Calu3 (cell line): ENCODE measurements around the gene GUCY1A2. TPM values are rescaled to one million over a fixed set of nuclear protein-coding genes. Genes with fewer than 3 reads are reported as not detected.

Source experiments
- BruUV-seq: library from RNA; stranded (reverse); fragments of 400-500 nt; replicated peaks from 2 replicates; lab custom pipeline; 2021; lab: Mats Ljungman, UMichigan
- CTCF ChIA-PET: fragments of 300-600 bp; sonication (Branson Sonifier 250); formaldehyde crosslinking; loops from one replicate; lab custom pipeline; 2022; ENCODE audit warnings: antibody characterized with exemption; lab: Charles Lee
- DNase-seq: peaks from one replicate; pipeline ENCODE4 v3.0.0; 2022
- H3K27ac Mint-ChIP-seq: one replicate; pipeline ENCODE4 v1.8.0; 2022; ENCODE audit warnings: mixed read lengths; ENCODE audit not compliant: unreplicated experiment
- H3K27me3 Mint-ChIP-seq: one replicate; pipeline ENCODE4 v1.8.0; 2022; ENCODE audit warnings: mixed read lengths; ENCODE audit not compliant: unreplicated experiment
- H3K36me3 Mint-ChIP-seq: one replicate; pipeline ENCODE4 v1.8.0; 2022; ENCODE audit warnings: mild to moderate bottlenecking, moderate library complexity, mixed read lengths; ENCODE audit not compliant: insufficient read depth, unreplicated experiment
- H3K4me1 Mint-ChIP-seq: one replicate; pipeline ENCODE4 v1.8.0; 2022; ENCODE audit warnings: mild to moderate bottlenecking, low read depth, mixed read lengths; ENCODE audit not compliant: unreplicated experiment
- H3K4me3 Mint-ChIP-seq: one replicate; pipeline ENCODE4 v1.8.0; 2022; ENCODE audit warnings: mild to moderate bottlenecking, low read depth, moderate library complexity, mixed read lengths; ENCODE audit not compliant: unreplicated experiment
- H3K9me3 Mint-ChIP-seq: one replicate; pipeline ENCODE4 v1.8.0; 2022; ENCODE audit warnings: low read depth, mixed read lengths; ENCODE audit not compliant: unreplicated experiment
- CTCF ChIP-seq: fragments of 200-600 bp; IDR thresholded peaks from one replicate; pipeline ENCODE4 v1.8.0; 2022; ENCODE audit warnings: antibody characterized with exemption; ENCODE audit not compliant: unreplicated experiment
- intact Hi-C: fragments of 100-400 bp; cut with micrococcal nuclease; formaldehyde crosslinking; loops from one replicate; pipeline ENCODE4 v1.10.0; 2022; ENCODE audit not compliant: unreplicated experiment
- total RNA-seq: library from RNA; stranded (reverse); gene quantifications from 2 replicates; pipeline ENCODE4 v1.2.3, GENCODE V29; 2022

GUCY1A2 gene
- total RNA-seq, 1 experiment from 2014 or later, result not detected

GRCh38 chr11:106969644-106970355 is 48.5 kb downstream of the GUCY1A2 start:
- Mint-ChIP-seq H3K9me3 (no peaks in the 10 kb centered on the region), H3K36me3 (no peaks in the 10 kb centered on the region), H3K27ac (no peak overlapping the region), H3K4me1 (no peaks in the 10 kb centered on the region), H3K27me3 (no peaks in the 10 kb centered on the region), H3K4me3 (no peak overlapping the region)
- BruUV-seq, result no TSS peak
- no peak for TF ChIP-seq CTCF
- no peak for DNase-seq
- CTCF ChIA-PET, result no interaction called here
- intact Hi-C loops, result no loop called here

- DNase-seq, result no peak
- H3K27me3 Mint-ChIP-seq, result no peaks in the 10 kb centered on the region
- no peaks in the 10 kb centered on the region for H3K4me1 Mint-ChIP-seq
- CTCF ChIA-PET, result no interaction called here
- H3K9me3 Mint-ChIP-seq, result no peaks in the 10 kb centered on the region
- no peak for TF ChIP-seq CTCF
- BruUV-seq, result no TSS peak
- H3K27ac Mint-ChIP-seq, result no peak overlapping the region
- H3K36me3 Mint-ChIP-seq, result no peaks in the 10 kb centered on the region
- intact Hi-C loops, result no loop called here
- no peak overlapping the region for H3K4me3 Mint-ChIP-seq
Observed at GRCh38 chr11:106962995-106963394, 55.3 kb downstream of the GUCY1A2 start.

GRCh38 chr11:106961518-106961917 is 56.8 kb downstream of the GUCY1A2 start:
- Mint-ChIP-seq H3K36me3 (no peaks in the 10 kb centered on the region), H3K4me3 (no peak overlapping the region), H3K4me1 (no peaks in the 10 kb centered on the region), H3K27me3 (no peaks in the 10 kb centered on the region), H3K9me3 (no peaks in the 10 kb centered on the region), H3K27ac (no peak overlapping the region)
- intact Hi-C loops, result no loop called here
- no peak for TF ChIP-seq CTCF
- DNase-seq, result no peak
- CTCF ChIA-PET, result no interaction called here
- BruUV-seq, result no TSS peak

GRCh38 chr11:106961048-106961447 is 57.2 kb downstream of the GUCY1A2 start:
- no peak for TF ChIP-seq CTCF
- Mint-ChIP-seq H3K36me3 (no peaks in the 10 kb centered on the region), H3K27ac (no peak overlapping the region), H3K4me1 (no peaks in the 10 kb centered on the region), H3K27me3 (no peaks in the 10 kb centered on the region), H3K9me3 (no peaks in the 10 kb centered on the region), H3K4me3 (no peak overlapping the region)
- intact Hi-C loops, result no loop called here
- no TSS peak for BruUV-seq
- DNase-seq, result no peak
- CTCF ChIA-PET, result no interaction called here
